ENCODE results near the gene WASF3.

Gene WASF3

DNA sequence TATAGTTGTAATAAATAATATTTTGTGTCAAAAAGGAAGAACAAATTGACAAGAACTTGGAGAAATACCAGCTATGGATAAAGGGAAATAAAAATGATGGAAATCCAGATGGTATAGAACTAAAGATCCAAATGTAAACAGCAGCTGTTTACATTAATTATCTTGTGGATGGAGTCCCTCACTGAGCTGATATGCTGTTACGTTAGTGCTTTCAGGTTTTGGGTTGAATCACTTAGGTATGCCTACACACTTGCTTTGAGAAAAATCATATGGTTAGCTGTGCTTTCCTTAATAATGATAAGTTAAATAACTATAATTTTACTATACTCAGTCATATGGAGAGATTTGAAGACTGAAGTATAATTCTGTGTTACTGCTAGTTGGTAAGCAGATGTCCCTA lies 27.7 kb downstream of the WASF3 start:
- H3K27me3 Mint-ChIP-seq (ENCODE audit: low read depth) = no peaks in the 10 kb centered on the region
- H3K9me3 Mint-ChIP-seq = no peaks in the 10 kb centered on the region
- peaks cover 34% of the 10 kb centered on the region for H3K4me1 Mint-ChIP-seq
- H3K36me3 Mint-ChIP-seq (ENCODE audit: low read depth) = peaks cover 3% of the 10 kb centered on the region
- H3K27ac Mint-ChIP-seq = peak overlapping the region in 2 of 3 experiments; percentile 20 to 78
- TF ChIP-seq, protein P1, sequence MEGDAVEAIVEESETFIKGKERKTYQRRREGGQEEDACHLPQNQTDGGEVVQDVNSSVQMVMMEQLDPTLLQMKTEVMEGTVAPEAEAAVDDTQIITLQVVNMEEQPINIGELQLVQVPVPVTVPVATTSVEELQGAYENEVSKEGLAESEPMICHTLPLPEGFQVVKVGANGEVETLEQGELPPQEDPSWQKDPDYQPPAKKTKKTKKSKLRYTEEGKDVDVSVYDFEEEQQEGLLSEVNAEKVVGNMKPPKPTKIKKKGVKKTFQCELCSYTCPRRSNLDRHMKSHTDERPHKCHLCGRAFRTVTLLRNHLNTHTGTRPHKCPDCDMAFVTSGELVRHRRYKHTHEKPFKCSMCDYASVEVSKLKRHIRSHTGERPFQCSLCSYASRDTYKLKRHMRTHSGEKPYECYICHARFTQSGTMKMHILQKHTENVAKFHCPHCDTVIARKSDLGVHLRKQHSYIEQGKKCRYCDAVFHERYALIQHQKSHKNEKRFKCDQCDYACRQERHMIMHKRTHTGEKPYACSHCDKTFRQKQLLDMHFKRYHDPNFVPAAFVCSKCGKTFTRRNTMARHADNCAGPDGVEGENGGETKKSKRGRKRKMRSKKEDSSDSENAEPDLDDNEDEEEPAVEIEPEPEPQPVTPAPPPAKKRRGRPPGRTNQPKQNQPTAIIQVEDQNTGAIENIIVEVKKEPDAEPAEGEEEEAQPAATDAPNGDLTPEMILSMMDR (IDR thresholded peaks at IDR 0.05; ENCODE audit: unreplicated experiment in 3 of 3) = no peak
- no peak overlapping the region for H3K4me3 Mint-ChIP-seq

DNA sequence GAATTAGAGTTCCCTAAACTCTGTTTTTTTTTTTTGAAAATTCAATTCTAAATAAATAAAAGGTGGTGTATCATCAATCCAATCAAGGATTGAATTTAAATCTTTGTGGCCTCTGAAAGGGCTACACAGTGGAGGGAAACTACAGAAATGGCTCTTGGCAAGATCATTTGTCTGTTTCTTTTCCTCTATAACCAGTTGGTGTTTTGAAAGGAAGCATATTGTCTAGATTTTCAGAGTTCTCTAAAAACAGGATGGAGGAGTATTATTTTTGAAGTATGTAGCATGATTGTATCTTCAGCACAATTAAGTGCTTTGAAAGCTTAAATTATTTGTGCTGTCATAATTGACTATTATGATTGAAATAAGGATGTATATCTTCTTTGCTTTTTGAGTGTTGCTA lies 29.8 kb downstream of the WASF3 start:
- TF ChIP-seq, protein P1 (IDR thresholded peaks at IDR 0.05; ENCODE audit: unreplicated experiment in 3 of 3) = no peak
- H3K9me3 Mint-ChIP-seq = no peaks in the 10 kb centered on the region
- H3K4me1 Mint-ChIP-seq = peaks cover 34% of the 10 kb centered on the region
- H3K36me3 Mint-ChIP-seq (ENCODE audit: low read depth) = no peaks in the 10 kb centered on the region
- no peaks in the 10 kb centered on the region for H3K27me3 Mint-ChIP-seq (ENCODE audit: low read depth)
- H3K4me3 Mint-ChIP-seq = no peak overlapping the region
- peak overlapping the region in 1 of 3 experiments; percentile 13 for H3K27ac Mint-ChIP-seq

DNA sequence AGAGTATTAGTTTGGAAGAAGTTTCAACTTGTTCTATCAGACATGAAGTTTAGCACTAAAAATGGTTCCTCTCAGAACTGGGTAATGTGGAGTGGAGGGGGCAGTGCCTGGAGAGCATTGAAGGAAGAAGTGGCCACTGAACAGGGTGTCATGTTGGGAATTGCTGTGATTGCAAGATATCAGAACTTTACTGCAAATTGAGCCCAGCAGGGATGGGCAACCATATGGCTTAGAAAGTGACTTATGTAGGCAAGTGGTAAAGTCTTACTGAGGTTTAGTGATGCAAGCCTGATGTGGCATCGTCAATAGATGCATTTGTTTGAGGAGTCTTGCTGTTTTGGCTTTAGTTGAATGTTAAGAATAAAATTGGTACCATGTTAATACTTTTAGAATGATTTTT lies 31.7 kb downstream of the WASF3 start:
- Mint-ChIP-seq H3K4me3 (no peak overlapping the region), H3K36me3 (ENCODE audit: low read depth) (peaks cover 9% of the 10 kb centered on the region), H3K27ac (peak overlapping the region in 1 of 3 experiments; percentile 0), H3K9me3 (peaks cover 9% of the 10 kb centered on the region), H3K4me1 (peaks cover 25% of the 10 kb centered on the region), H3K27me3 (ENCODE audit: low read depth) (no peaks in the 10 kb centered on the region)
- TF ChIP-seq, protein P1 (IDR thresholded peaks at IDR 0.05; ENCODE audit: unreplicated experiment in 3 of 3) = no peak

DNA sequence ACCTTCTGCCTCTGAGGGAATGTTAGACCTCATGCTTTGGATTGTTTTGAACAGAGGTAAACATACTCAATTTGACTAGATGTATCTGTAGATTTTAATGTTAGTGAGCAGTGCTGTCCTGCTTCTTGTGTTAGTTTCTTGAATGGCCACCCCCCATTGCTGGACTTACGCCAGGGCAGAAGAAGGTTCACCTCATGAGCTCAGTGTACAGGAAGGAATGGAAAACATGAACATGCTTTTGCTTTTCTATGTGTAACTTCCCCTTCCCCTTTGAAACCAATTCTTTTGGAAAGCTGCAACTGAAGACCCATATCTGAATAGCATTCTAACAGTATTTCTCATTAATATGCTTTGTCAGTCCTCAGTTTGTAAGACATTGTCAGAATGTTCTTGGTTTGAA lies 32.3 kb downstream of the WASF3 start:
- Mint-ChIP-seq H3K36me3 (ENCODE audit: low read depth) (peaks cover 14% of the 10 kb centered on the region), H3K27ac (peak overlapping the region in 2 of 3 experiments; percentile 31 to 56), H3K27me3 (ENCODE audit: low read depth) (no peaks in the 10 kb centered on the region), H3K4me3 (no peak overlapping the region), H3K4me1 (peaks cover 21% of the 10 kb centered on the region), H3K9me3 (peaks cover 14% of the 10 kb centered on the region)
- TF ChIP-seq, protein P1 (IDR thresholded peaks at IDR 0.05; ENCODE audit: unreplicated experiment in 3 of 3) = no peak

DNA sequence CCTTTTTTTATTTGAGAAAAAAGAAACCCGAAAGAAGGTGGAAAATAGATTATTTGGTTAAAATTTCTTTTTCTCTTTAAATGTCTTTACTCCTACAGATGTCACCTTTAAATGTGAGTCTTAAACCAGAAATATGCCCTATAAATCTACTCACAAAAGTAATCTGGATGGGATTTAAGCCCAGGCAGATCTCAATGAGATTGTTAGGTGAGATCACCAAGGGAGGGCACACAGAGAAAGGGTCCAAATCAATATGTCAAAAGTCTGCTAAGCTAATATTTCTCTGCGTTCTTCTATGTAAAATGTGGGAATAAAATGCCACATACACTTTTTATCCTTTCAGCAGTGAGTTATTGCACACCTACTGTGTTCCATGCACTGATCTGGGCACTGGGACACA lies 32.9 kb downstream of the WASF3 start:
- Mint-ChIP-seq H3K27me3 (ENCODE audit: low read depth) (no peaks in the 10 kb centered on the region), H3K9me3 (peaks cover 17% of the 10 kb centered on the region), H3K4me1 (peaks cover 18% of the 10 kb centered on the region), H3K36me3 (ENCODE audit: low read depth) (peaks cover 18% of the 10 kb centered on the region), H3K27ac (no peak overlapping the region), H3K4me3 (no peak overlapping the region)
- TF ChIP-seq, protein P1 (IDR thresholded peaks at IDR 0.05; ENCODE audit: unreplicated experiment in 3 of 3) = no peak

DNA sequence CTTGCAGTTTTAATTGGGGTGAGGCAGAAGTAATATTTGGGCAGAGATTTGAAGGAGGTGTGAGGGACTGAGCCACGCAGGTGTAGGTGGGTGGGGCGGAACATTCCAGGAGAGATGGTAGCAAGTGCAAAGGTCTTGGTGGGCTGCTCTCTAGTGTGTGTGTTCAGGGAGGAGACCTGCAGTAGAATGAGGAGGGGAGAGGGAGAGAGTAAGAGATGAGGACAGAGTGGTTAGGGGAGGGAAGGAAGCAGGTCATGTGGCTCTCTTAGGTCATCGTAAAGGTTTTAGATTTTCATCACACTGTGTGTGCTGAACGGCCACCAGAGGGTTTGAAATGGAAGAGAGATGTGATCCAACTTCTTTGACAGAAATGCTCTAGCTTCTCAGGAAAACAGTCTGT lies 33.5 kb downstream of the WASF3 start:
- H3K36me3 Mint-ChIP-seq (ENCODE audit: low read depth) = peaks cover 23% of the 10 kb centered on the region
- peak overlapping the region in 1 of 3 experiments; percentile 0 for H3K27ac Mint-ChIP-seq
- H3K4me3 Mint-ChIP-seq = no peak overlapping the region
- no peaks in the 10 kb centered on the region for H3K27me3 Mint-ChIP-seq (ENCODE audit: low read depth)
- peaks cover 23% of the 10 kb centered on the region for H3K9me3 Mint-ChIP-seq
- TF ChIP-seq, protein P1 (IDR thresholded peaks at IDR 0.05; ENCODE audit: unreplicated experiment in 3 of 3) = no peak
- H3K4me1 Mint-ChIP-seq = peaks cover 18% of the 10 kb centered on the region

All from nephron (organoid).